Neuronal stem cell (in vitro differentiated cells): ENCODE results near the gene RUVBL1.

Experiments used
- DNase-seq: peaks from one replicate; pipeline ENCODE4 v3.0.0-alpha.2; 2013; ENCODE audit warnings: low spot score
- H2AFZ ChIP-seq: one replicate; pipeline ENCODE4 v1.6.1; 2013; ENCODE audit warnings: mild to moderate bottlenecking, low read length, inconsistent platforms
- H2AK5ac ChIP-seq: 2 replicates; pipeline ENCODE4 v1.6.1; 2013; ENCODE audit warnings: low read depth, mild to moderate bottlenecking, inconsistent platforms, low read length, moderate library complexity, mixed read lengths
- H2BK120ac ChIP-seq: 2 replicates; pipeline ENCODE4 v1.6.1; 2013; ENCODE audit warnings: low read depth, mild to moderate bottlenecking, inconsistent platforms, low read length, moderate library complexity, mixed read lengths
- H2BK12ac ChIP-seq: one replicate; pipeline ENCODE4 v1.6.1; 2013; ENCODE audit warnings: low read length, inconsistent platforms
- H2BK15ac ChIP-seq: 2 replicates; pipeline ENCODE4 v1.6.1; 2013; ENCODE audit warnings: mild to moderate bottlenecking, low read length, inconsistent platforms, mixed read lengths
- H2BK5ac ChIP-seq: one replicate; pipeline ENCODE4 v1.6.1; 2013; ENCODE audit warnings: inconsistent platforms, mild to moderate bottlenecking, low read length, moderate library complexity
- H3K14ac ChIP-seq: one replicate; pipeline ENCODE4 v1.6.1; 2013; ENCODE audit warnings: low read length, inconsistent platforms
- H3K18ac ChIP-seq: 2 replicates; pipeline ENCODE4 v1.6.1; 2013; ENCODE audit warnings: low read length, inconsistent platforms
- H3K23ac ChIP-seq: 2 replicates; pipeline ENCODE4 v1.6.1; 2013; ENCODE audit warnings: low read depth, mild to moderate bottlenecking, mixed read lengths, low read length, inconsistent platforms; ENCODE audit not compliant: poor library complexity
- H3K27ac ChIP-seq: replicated peaks from 3 replicates; pipeline ENCODE4 v1.5.1; 2013; ENCODE audit warnings: low read length, inconsistent platforms
- H3K27me3 ChIP-seq, 3 experiments: 2 replicates each; pipeline ENCODE4 v1.6.1; 2013; ENCODE audit warnings: low read length in 3 of 3, mild to moderate bottlenecking in 2 of 3, inconsistent platforms in 1 of 3, low read depth in 1 of 3, mixed read lengths in 1 of 3, moderate library complexity in 1 of 3; ENCODE audit not compliant: control insufficient read depth in 3 of 3, insufficient read depth in 3 of 3
- H3K36me3 ChIP-seq, 2 donors: replicated peaks in 1 of 2; 2 replicates each; pipeline ENCODE4 v1.6.1; 2013; ENCODE audit warnings: low read length in 2 of 2; ENCODE audit not compliant: control insufficient read depth in 2 of 2, insufficient read depth in 2 of 2
- H3K4ac ChIP-seq: 2 replicates; pipeline ENCODE4 v1.6.1; 2013; ENCODE audit warnings: inconsistent platforms, mild to moderate bottlenecking, low read length, moderate library complexity
- H3K4me1 ChIP-seq, 2 donors: 1 replicate in 1 of 2; 2 replicates in 1 of 2; pipeline ENCODE4 v1.6.1; 2013; ENCODE audit warnings: low read length in 2 of 2, low read depth in 1 of 2; ENCODE audit not compliant: control insufficient read depth in 2 of 2, insufficient read depth in 1 of 2
- H3K4me2 ChIP-seq: one replicate; pipeline ENCODE4 v1.6.1; 2013; ENCODE audit warnings: mild to moderate bottlenecking, low read length, inconsistent platforms; ENCODE audit not compliant: insufficient read depth, poor library complexity, severe bottlenecking
- H3K4me3 ChIP-seq, 2 donors: 2 replicates each; pipeline ENCODE4 v1.5.1; 2013; ENCODE audit warnings: low read length in 2 of 2, mild to moderate bottlenecking in 2 of 2, inconsistent platforms in 1 of 2, moderate library complexity in 1 of 2
- H3K79me1 ChIP-seq: one replicate; pipeline ENCODE4 v1.6.1; 2013; ENCODE audit warnings: low read depth, mild to moderate bottlenecking, inconsistent platforms, low read length, moderate library complexity
- H3K9ac ChIP-seq: one replicate; pipeline ENCODE4 v1.6.1; 2013; ENCODE audit warnings: mild to moderate bottlenecking, low read depth, low read length, inconsistent platforms; ENCODE audit not compliant: poor library complexity
- H3K9me3 ChIP-seq, 2 donors: replicated peaks in 1 of 2; 2 replicates each; pipeline versions ENCODE3 to v1.6.1; 2013; ENCODE audit warnings: low read length in 2 of 2, mild to moderate bottlenecking in 2 of 2, inconsistent platforms in 1 of 2, low read depth in 1 of 2, mixed read lengths in 1 of 2, moderate library complexity in 1 of 2; ENCODE audit not compliant: control insufficient read depth in 2 of 2, insufficient read depth in 1 of 2
- H4K8ac ChIP-seq: one replicate; pipeline ENCODE4 v1.6.1; 2013; ENCODE audit warnings: low read depth, mild to moderate bottlenecking, inconsistent platforms, low read length, moderate library complexity
- H4K91ac ChIP-seq: one replicate; pipeline ENCODE4 v1.6.1; 2013; ENCODE audit warnings: low read length, low read depth, mild to moderate bottlenecking, inconsistent platforms; ENCODE audit not compliant: poor library complexity
- WGBS, 2 donors: extraction: QIAGEN DNeasy Blood & Tissue Kit; methylation state at CpG; one replicate each; pipeline ENCODE4 v1.1.7; 2013; ENCODE audit warnings: missing lambda C conversion rate in 2 of 2, mixed read lengths in 1 of 2; ENCODE audit not compliant: insufficient read length in 2 of 2, insufficient replicate concordance in 1 of 2; ENCODE audit errors: extremely low coverage in 2 of 2; 5-methylcytosine and 5-hydroxymethylcytosine counted together

Gene RUVBL1

DNA sequence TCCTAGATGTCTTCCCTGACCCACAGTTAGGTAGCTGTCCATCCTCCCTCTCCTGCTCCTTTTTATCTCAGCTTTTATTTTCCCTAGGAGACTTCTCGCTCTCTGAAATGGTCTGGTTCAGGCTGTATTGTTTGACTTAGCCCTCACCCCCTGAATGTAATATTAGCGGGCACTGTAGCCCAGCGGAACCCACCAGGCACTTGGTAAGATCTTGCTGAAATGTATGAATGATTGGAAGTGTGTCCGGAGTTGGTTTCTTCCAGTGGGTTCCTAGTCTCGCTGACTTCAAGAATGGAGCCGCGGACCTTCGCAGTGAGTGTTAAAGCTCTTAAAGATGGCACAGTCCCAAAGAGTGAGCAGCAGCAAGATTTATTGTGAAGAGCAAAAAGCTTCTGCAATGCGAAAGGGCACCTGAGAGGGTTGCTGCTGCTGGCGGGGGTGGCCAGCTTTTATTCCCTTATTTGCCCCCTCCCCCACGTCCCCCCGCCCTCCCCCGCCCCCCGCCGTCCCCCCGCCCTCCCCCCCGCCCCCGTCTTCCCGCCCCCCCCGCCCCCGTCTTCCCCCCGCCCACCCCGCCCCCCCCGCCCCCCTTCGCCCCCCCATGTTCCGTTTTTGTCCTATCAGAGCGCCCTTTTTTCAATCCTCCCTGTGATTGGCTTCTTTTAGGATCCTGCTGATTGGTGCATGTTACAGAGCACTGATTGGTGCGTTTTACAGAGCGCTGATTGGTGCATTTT is 29.0 kb upstream of the RUVBL1 start:
- Histone ChIP-seq H3K4me1 (no peaks in the 10 kb centered on the region), H3K27ac (no peak overlapping the region), H3K79me1 (peaks cover 2% of the 10 kb centered on the region), H2BK5ac (no peak overlapping the region), H3K9ac (no peak overlapping the region), H3K27me3 (peaks cover 0 to 10% (median 0%) of the 10 kb centered on the region in 3 experiments), H2AK5ac (no peak overlapping the region), H4K91ac (no peak overlapping the region), H3K23ac (no peak overlapping the region), H3K9me3 (peaks cover 0 to 5% of the 10 kb centered on the region in 2 donors), H2BK120ac (no peak overlapping the region), H2BK15ac (no peak overlapping the region), H3K4me2 (peak overlapping the region; percentile 66), H2AFZ (peak overlapping the region; percentile 91), H3K4ac (no peak overlapping the region), H2BK12ac (no peak overlapping the region), H3K4me3 (peak overlapping the region; percentile 79 to 93), H3K18ac (peak overlapping the region; percentile 53), H3K14ac (no peak overlapping the region), H3K36me3 (peaks cover 0 to 22% of the 10 kb centered on the region in 2 donors), H4K8ac (no peak overlapping the region)
- DNase-seq, result no peak
- no CpG with 5 or more reads among the region's 29 CpGs for WGBS, 2 donors

DNA sequence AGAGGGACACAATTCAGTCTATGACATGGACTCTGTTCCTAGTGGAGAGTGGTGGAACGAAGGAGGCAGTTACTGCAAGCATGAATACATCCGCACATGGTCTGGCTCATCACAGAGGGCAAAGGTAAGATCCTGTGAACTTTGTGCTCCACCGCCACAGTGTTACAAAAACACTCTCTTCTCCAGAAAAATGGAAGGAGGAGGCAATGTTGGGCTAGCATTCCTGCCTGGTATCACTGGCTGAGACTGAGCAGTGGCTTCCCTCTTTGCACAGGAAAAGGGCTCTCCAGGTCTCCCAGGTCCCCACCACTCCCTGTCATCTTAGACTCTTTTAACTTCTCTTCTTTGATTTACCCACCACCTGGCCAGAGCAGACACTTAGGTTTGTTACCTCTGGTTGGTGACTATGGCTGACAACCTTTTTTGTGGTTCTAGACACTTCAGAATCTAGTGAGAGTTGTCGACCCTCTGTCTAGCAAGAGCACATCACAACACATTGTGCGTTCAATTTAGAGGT is 28.2 kb upstream of the RUVBL1 start:
- no peak overlapping the region for H4K91ac ChIP-seq
- no peak overlapping the region for H3K4me2 ChIP-seq
- no peak overlapping the region for H3K18ac ChIP-seq
- H3K23ac ChIP-seq, result no peak overlapping the region
- H2BK15ac ChIP-seq, result no peak overlapping the region
- H3K4me1 ChIP-seq, result no peaks in the 10 kb centered on the region
- no peak for DNase-seq
- H2BK120ac ChIP-seq, result no peak overlapping the region
- peak overlapping the region; percentile 65 for H2AFZ ChIP-seq
- H3K79me1 ChIP-seq, result peaks cover 2% of the 10 kb centered on the region
- no peak overlapping the region for H4K8ac ChIP-seq
- peaks cover 0 to 16% of the 10 kb centered on the region in 2 donors for H3K36me3 ChIP-seq
- H2BK12ac ChIP-seq, result no peak overlapping the region
- H3K27ac ChIP-seq, result no peak overlapping the region
- H3K27me3 ChIP-seq, result peaks cover 0 to 10% (median 0%) of the 10 kb centered on the region in 3 experiments
- H3K14ac ChIP-seq, result no peak overlapping the region
- H2AK5ac ChIP-seq, result no peak overlapping the region
- no peaks in the 10 kb centered on the region for H3K9me3 ChIP-seq
- H3K4me3 ChIP-seq, result no peak overlapping the region
- H3K4ac ChIP-seq, result no peak overlapping the region
- no CpG with 5 or more reads among the region's 5 CpGs for WGBS, 2 donors
- H2BK5ac ChIP-seq, result no peak overlapping the region
- no peak overlapping the region for H3K9ac ChIP-seq

DNA sequence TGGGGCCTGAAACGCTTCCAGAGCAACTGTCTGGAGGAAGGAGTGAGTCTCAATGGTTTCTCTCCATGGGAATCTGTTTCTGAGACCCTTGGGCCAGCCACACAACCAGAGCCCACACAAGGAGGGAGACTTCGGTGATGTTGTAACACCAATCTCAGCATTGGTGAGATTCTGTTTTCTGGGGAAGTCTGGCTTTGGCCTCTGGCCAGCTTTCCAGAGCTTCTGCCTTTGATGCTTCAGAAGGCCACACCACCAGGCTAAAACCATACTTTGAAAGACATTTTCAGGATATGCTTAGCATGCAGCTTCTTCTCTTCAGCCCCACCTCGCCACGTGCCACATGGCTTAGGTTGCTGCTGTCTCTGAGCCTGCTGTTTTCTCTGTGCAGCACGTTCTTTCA is 26.0 kb upstream of the RUVBL1 start:
- H2AFZ ChIP-seq, result no peak overlapping the region
- H3K18ac ChIP-seq, result no peak overlapping the region
- H4K8ac ChIP-seq, result no peak overlapping the region
- no peak overlapping the region for H2AK5ac ChIP-seq
- H3K9ac ChIP-seq, result no peak overlapping the region
- H3K4me2 ChIP-seq, result no peak overlapping the region
- no peak overlapping the region for H2BK120ac ChIP-seq
- H4K91ac ChIP-seq, result no peak overlapping the region
- no peak overlapping the region for H2BK12ac ChIP-seq
- no peak overlapping the region for H3K14ac ChIP-seq
- no peak for DNase-seq
- H3K23ac ChIP-seq, result no peak overlapping the region
- WGBS, 2 donors, result no CpG with 5 or more reads among the region's 5 CpGs
- peak overlapping the region in 1 of 2 donors; percentile 54 for H3K4me3 ChIP-seq
- H3K27me3 ChIP-seq, result peaks cover 0 to 10% (median 0%) of the 10 kb centered on the region in 3 experiments
- no peaks in the 10 kb centered on the region for H3K4me1 ChIP-seq
- H3K9me3 ChIP-seq, result peaks cover 0 to 4% of the 10 kb centered on the region in 2 donors
- H2BK5ac ChIP-seq, result no peak overlapping the region
- no peak overlapping the region for H3K4ac ChIP-seq
- peaks cover 2% of the 10 kb centered on the region for H3K79me1 ChIP-seq
- no peak overlapping the region for H2BK15ac ChIP-seq
- no peak overlapping the region for H3K27ac ChIP-seq
- no peaks in the 10 kb centered on the region for H3K36me3 ChIP-seq

- no peak overlapping the region for H3K4ac ChIP-seq
- no CpG with 5 or more reads among the region's 14 CpGs for WGBS, 2 donors
- H2BK15ac ChIP-seq, result no peak overlapping the region
- peaks cover 0 to 4% of the 10 kb centered on the region in 2 donors for H3K9me3 ChIP-seq
- H3K4me2 ChIP-seq, result no peak overlapping the region
- peak overlapping the region; percentile 76 for H3K9ac ChIP-seq
- no peak for DNase-seq
- H3K18ac ChIP-seq, result no peak overlapping the region
- no peak overlapping the region for H3K27ac ChIP-seq
- H4K8ac ChIP-seq, result no peak overlapping the region
- H3K23ac ChIP-seq, result peak overlapping the region; percentile 92
- H3K27me3 ChIP-seq, result peaks cover 0 to 3% (median 0%) of the 10 kb centered on the region in 3 experiments
- no peaks in the 10 kb centered on the region for H3K36me3 ChIP-seq
- H2AFZ ChIP-seq, result no peak overlapping the region
- H3K14ac ChIP-seq, result peak overlapping the region; percentile 98
- no peak overlapping the region for H2BK12ac ChIP-seq
- H3K79me1 ChIP-seq, result no peaks in the 10 kb centered on the region
- peak overlapping the region; percentile 40 for H4K91ac ChIP-seq
- no peaks in the 10 kb centered on the region for H3K4me1 ChIP-seq
- peak overlapping the region; percentile 26 for H2AK5ac ChIP-seq
- no peak overlapping the region for H2BK120ac ChIP-seq
- peak overlapping the region in 1 of 2 donors; percentile 2 for H3K4me3 ChIP-seq
- H2BK5ac ChIP-seq, result no peak overlapping the region
These were observed 22.6 kb upstream of the RUVBL1 start for GRCh38 chr3:128146201-128146600.
